Cardiac fibroblast (primary cell): ENCODE results near the gene MET.

Experiments used
- DNase-seq, 2 donors: peaks; one replicate each; pipeline versions ENCODE4 v3.0.0 to v3.0.0-alpha.2; 2010; ENCODE audit warnings: low read depth in 2 of 2
- H3K4me3 ChIP-seq, 2 donors: replicated peaks in 1 of 2; 1 replicate in 1 of 2; 2 replicates in 1 of 2; pipeline ENCODE4 v1.5.1; 2011; ENCODE audit warnings: low read depth in 2 of 2, low read length in 2 of 2, mild to moderate bottlenecking in 2 of 2, moderate library complexity in 1 of 2
- TF ChIP-seq, protein P1 (sequence below): IDR thresholded peaks from one replicate; pipeline ENCODE4 v1.5.1; 2011; ENCODE audit warnings: low read depth, mild to moderate bottlenecking, low read length, inconsistent platforms

The MET gene

DNA sequence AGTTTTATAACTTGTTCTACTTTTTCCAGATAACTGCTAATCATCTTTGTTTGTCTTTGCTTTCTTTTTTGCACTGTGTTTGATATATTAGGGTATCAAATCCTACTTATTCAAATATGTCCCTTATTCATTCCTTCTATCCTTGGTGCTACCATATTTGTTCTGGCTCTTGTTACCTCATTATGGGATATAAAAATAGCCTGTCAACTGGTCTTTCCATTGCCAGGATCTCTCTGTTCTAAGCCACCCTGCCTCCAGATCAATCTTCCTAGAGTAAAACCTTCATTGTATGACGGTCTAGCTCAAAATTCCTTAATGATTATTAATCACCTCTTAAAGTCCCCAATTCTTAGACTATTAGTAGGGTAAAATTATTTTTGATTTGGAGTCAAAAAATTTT lies 25.2 kb downstream of the MET start:
- TF ChIP-seq, protein P1, sequence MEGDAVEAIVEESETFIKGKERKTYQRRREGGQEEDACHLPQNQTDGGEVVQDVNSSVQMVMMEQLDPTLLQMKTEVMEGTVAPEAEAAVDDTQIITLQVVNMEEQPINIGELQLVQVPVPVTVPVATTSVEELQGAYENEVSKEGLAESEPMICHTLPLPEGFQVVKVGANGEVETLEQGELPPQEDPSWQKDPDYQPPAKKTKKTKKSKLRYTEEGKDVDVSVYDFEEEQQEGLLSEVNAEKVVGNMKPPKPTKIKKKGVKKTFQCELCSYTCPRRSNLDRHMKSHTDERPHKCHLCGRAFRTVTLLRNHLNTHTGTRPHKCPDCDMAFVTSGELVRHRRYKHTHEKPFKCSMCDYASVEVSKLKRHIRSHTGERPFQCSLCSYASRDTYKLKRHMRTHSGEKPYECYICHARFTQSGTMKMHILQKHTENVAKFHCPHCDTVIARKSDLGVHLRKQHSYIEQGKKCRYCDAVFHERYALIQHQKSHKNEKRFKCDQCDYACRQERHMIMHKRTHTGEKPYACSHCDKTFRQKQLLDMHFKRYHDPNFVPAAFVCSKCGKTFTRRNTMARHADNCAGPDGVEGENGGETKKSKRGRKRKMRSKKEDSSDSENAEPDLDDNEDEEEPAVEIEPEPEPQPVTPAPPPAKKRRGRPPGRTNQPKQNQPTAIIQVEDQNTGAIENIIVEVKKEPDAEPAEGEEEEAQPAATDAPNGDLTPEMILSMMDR = no peak
- DNase-seq = no peak
- no peak overlapping the region for H3K4me3 ChIP-seq

DNA sequence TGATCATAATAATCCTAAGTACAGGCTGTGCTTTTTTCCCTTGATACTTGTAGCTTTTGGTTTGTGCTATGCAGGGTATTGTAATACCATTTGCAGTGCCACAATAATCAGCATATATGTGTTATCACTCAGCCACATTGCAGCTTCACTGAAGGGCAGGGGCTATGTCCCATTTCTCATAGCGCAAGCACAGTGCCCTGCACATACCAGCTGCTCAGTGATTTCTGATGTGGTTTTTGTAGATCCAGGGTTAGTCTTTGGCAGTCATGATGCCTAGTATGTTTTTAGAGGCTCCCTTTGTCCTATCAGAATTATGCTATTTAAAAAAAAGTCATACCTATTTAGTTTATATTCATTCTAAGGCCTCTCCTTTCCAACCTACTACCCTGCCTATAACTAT lies 25.8 kb downstream of the MET start:
- H3K4me3 ChIP-seq = no peak overlapping the region
- DNase-seq = no peak
- TF ChIP-seq, protein P1 = no peak

- no peak overlapping the region for H3K4me3 ChIP-seq
- TF ChIP-seq, protein P1 = no peak
- DNase-seq = no peak
Observed at GRCh38 chr7:116698396-116698795, 26.4 kb downstream of the MET start.

DNA sequence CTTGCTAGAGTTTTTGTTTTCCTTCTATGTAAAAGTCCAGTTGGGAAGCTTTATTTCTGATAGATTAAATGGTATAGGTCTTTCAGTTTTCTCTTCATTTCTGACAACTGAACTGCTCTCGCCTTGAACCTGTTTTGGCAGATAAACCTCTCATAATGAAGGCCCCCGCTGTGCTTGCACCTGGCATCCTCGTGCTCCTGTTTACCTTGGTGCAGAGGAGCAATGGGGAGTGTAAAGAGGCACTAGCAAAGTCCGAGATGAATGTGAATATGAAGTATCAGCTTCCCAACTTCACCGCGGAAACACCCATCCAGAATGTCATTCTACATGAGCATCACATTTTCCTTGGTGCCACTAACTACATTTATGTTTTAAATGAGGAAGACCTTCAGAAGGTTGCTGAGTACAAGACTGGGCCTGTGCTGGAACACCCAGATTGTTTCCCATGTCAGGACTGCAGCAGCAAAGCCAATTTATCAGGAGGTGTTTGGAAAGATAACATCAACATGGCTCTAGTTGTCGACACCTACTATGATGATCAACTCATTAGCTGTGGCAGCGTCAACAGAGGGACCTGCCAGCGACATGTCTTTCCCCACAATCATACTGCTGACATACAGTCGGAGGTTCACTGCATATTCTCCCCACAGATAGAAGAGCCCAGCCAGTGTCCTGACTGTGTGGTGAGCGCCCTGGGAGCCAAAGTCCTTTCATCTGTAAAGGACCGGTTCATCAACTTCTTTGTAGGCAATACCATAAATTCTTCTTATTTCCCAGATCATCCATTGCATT lies 27.1 kb downstream of the MET start:
- TF ChIP-seq, protein P1 = no peak
- H3K4me3 ChIP-seq = no peak overlapping the region
- no peak for DNase-seq

DNA sequence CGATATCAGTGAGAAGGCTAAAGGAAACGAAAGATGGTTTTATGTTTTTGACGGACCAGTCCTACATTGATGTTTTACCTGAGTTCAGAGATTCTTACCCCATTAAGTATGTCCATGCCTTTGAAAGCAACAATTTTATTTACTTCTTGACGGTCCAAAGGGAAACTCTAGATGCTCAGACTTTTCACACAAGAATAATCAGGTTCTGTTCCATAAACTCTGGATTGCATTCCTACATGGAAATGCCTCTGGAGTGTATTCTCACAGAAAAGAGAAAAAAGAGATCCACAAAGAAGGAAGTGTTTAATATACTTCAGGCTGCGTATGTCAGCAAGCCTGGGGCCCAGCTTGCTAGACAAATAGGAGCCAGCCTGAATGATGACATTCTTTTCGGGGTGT lies 27.7 kb downstream of the MET start:
- TF ChIP-seq, protein P1 = no peak
- DNase-seq = no peak
- H3K4me3 ChIP-seq = no peak overlapping the region

DNA sequence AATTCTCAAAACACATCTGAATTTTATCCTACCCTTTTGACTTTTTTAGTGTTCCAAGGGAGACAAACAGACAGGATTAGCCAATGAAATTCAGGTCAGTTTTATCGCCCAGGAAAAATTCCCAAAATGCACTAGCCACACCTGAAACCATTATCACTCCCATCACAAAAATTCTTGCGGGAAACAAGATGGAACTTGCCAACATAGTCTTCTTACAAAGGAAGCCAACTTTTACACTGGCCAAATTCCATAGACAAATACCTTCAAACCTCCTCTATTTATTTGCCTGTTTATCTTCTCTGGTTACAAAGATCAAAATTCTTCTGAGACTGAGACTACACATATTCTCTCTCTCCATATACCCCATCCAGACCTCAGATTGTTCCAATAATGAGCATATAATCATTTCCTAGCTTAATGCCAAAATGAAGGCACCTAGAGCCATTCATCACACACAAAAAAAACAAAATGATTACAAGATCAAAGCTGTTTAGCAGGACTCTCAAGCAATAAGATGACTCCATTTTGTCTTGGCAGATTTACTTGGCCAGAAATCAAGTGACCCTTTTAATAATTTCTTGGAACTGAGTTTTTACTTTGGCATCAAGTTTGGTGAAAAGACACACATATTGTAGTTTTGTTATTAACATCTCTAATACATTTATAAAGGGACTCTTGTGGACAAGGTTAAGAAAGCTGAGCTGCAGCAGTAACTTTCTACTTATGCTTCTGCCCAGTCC lies 30.2 kb downstream of the MET start:
- TF ChIP-seq, protein P1 = no peak
- no peak for DNase-seq
- H3K4me3 ChIP-seq = no peak overlapping the region
